ENCODE measurements around the gene ID4. TPM values are rescaled to one million over a fixed set of nuclear protein-coding genes. Genes with fewer than 3 reads are reported as not detected.

The ID4 gene
- total and polyA plus RNA-seq, 2 of the 8 experiments (the other 6 are each of a cell fraction or from before 2014, with no cell fraction given), result 2.0 to 8.3 TPM

GRCh38 chr6:19857139-19857538 lies 20.0 kb downstream of the ID4 start:
- Histone ChIP-seq H4K91ac (replicated peaks; ENCODE audit: insufficient read length, low read length) (no peak overlapping the region), H3K23ac (ENCODE audit: insufficient read length) (no peak overlapping the region), H2BK20ac (ENCODE audit: low read length) (no peak overlapping the region), H4K8ac (ENCODE audit: extremely low read depth, insufficient read depth, low read length) (no peak overlapping the region; the same call in 1 of the 2 replicates), H3K27me3 (replicated peaks in 1 of 4; ENCODE audit: control insufficient read depth in 3 of 4, extremely low read depth in 1 of 4, insufficient read depth in 3 of 4, low read length in 3 of 4) (no peaks in the 10 kb centered on the region), H3K79me2 (ENCODE audit: control insufficient read depth in 1 of 2, insufficient read depth in 2 of 2, low read length in 2 of 2) (no peaks in the 10 kb centered on the region), H2AK5ac (ENCODE audit: low read depth, low read length) (no peak overlapping the region), H2AFZ (ENCODE audit: low read length) (no peak overlapping the region), H3K18ac (ENCODE audit: extremely low read depth, low read length) (no peak overlapping the region), H2BK12ac (ENCODE audit: low read depth, low read length) (no peak overlapping the region), H4K5ac (ENCODE audit: insufficient read length, low read depth, low read length) (no peak overlapping the region), H3K4me1 (replicated peaks in 1 of 4; ENCODE audit: control insufficient read depth in 3 of 4, insufficient read depth in 4 of 4, low read length in 3 of 4) (no peaks in the 10 kb centered on the region), H3K14ac (ENCODE audit: insufficient read length) (no peak overlapping the region), H3K56ac (replicated peaks; ENCODE audit: insufficient read length, low read depth, low read length) (no peak overlapping the region), H3K79me1 (ENCODE audit: low read depth, low read length) (no peaks in the 10 kb centered on the region), H3K23me2 (ENCODE audit: low read depth, low read length) (no peaks in the 10 kb centered on the region), H3K4me3 (ENCODE audit: extremely low read depth in 1 of 4, insufficient read depth in 2 of 4, low read depth in 3 of 4, low read length in 4 of 4) (no peak overlapping the region), H2BK5ac (ENCODE audit: low read depth, low read length) (no peak overlapping the region), H2BK120ac (replicated peaks; ENCODE audit: low read depth, low read length) (no peak overlapping the region), H3K4me2 (ENCODE audit: insufficient read depth in 1 of 2, low read depth in 2 of 2, low read length in 2 of 2) (no peak overlapping the region), H3K4ac (replicated peaks; ENCODE audit: insufficient read length, low read depth, low read length) (no peak overlapping the region), H2BK15ac (ENCODE audit: low read length) (no peak overlapping the region), H3K36me3 (ENCODE audit: control insufficient read depth in 2 of 4, insufficient read depth in 4 of 4, low read length in 3 of 4) (no peaks in the 10 kb centered on the region), H3K9ac (replicated peaks in 1 of 4; ENCODE audit: extremely low read depth in 1 of 4, low read depth in 3 of 4, low read length in 3 of 4) (no peak overlapping the region), H3K27ac (ENCODE audit: low read depth, low read length) (no peak overlapping the region), H3K9me3 (ENCODE audit: insufficient read depth in 2 of 2, low read depth in 1 of 2, low read length in 1 of 2) (no peaks in the 10 kb centered on the region), H4K20me1 (replicated peaks in 1 of 2; ENCODE audit: control insufficient read depth in 1 of 2, insufficient read depth in 2 of 2, low read length in 2 of 2) (no peaks in the 10 kb centered on the region)
- DNase-seq (ENCODE audit: low read depth in 1 of 2, low spot score in 2 of 2) (no peak), FAIRE-seq (no peak)
- ChIA-PET CTCF (ENCODE audit: partially characterized antibody) (interaction anchor here (0.7 to 1.4 kb wide), 5 partner anchors 12 to 1470 kb away, joined by 3 to 4 read pairs (median 3); no protein-coding TSS in a partner anchor), POLR2A (ENCODE audit: partially characterized antibody) (no interaction called here)
- TF ChIP-seq CBX5 (IDR thresholded peaks at IDR 0.05; ENCODE audit: low read depth, low read length), result no peak
- TF ChIP-seq BRCA1 (IDR thresholded peaks at IDR 0.05; ENCODE audit: low read depth, low read length), result no peak
- no peak for TF ChIP-seq CHD1 (IDR thresholded peaks at IDR 0.05; ENCODE audit: low read depth, low read length)
- TF ChIP-seq CREB1 (IDR thresholded peaks at IDR 0.05), result no peak
- no peak for TF ChIP-seq SP1 (IDR thresholded peaks at IDR 0.05; ENCODE audit: low read depth, low read length)
- TF ChIP-seq RBBP5 (IDR thresholded peaks at IDR 0.05; ENCODE audit: borderline replicate concordance, low read depth, low read length), result no peak
- TF ChIP-seq MAX (IDR thresholded peaks at IDR 0.05), result no peak
- 86% methylated on average over 3 of the region's 3 CpGs; no CpG with 5 or more reads in 1 of the 2 experiments for WGBS, 2 experiments (ENCODE audit: extremely low coverage in 1 of 2, insufficient coverage in 1 of 2, insufficient read length in 1 of 2, insufficient replicate concordance in 2 of 2, low coverage in 1 of 2, low lambda C conversion rate in 2 of 2, missing lambda C conversion rate in 1 of 2)

Measured in H1 (cell line).